IPS-20b (cell line): ENCODE measurements around the gene DUSP5.

Experiments used
- H3K27ac ChIP-seq: one replicate; pipeline ENCODE4 v1.5.1; 2013; ENCODE audit warnings: low read length
- H3K27me3 ChIP-seq: 2 replicates; pipeline ENCODE4 v1.6.1; 2013; ENCODE audit warnings: mild to moderate bottlenecking, low read length, inconsistent platforms; ENCODE audit not compliant: insufficient read depth
- H3K36me3 ChIP-seq: 2 replicates; pipeline ENCODE4 v1.6.1; 2013; ENCODE audit warnings: low read depth, mild to moderate bottlenecking, inconsistent platforms, low read length, moderate library complexity; ENCODE audit not compliant: insufficient read depth
- H3K4me1 ChIP-seq: 2 replicates; pipeline ENCODE4 v1.6.1; 2013; ENCODE audit warnings: mild to moderate bottlenecking, control low read depth, inconsistent platforms, low read length, moderate library complexity; ENCODE audit not compliant: insufficient read depth
- H3K4me3 ChIP-seq: 2 replicates; pipeline ENCODE4 v1.5.1; 2013; ENCODE audit warnings: mild to moderate bottlenecking, low read length, inconsistent platforms
- H3K9ac ChIP-seq: 2 replicates; pipeline ENCODE4 v1.6.1; 2013; ENCODE audit warnings: low read depth, mild to moderate bottlenecking, inconsistent platforms, low read length, moderate library complexity
- H3K9me3 ChIP-seq: 2 replicates; pipeline ENCODE4 v1.6.1; 2013; ENCODE audit warnings: mild to moderate bottlenecking, low read depth, low read length, inconsistent platforms; ENCODE audit not compliant: insufficient read depth

Gene DUSP5

DNA sequence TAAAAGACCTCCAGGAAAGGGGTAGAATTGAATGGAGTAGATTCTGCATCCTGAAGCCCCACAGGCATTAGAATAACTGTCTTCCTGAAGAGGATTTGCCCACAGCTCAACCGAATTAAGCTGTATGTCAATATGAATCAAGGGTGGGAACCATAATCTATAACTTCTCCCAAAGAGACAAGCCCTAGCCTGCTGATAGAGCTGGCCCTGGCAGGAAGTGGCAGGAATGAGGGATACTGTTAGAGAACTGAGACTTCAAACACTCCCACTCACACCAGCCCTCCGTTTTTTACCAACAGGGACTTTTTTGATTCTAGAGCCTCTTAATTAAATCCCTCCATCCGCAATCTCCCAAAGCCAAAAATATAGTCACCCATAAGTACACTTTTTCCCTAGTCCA, 12.2 kb upstream of the DUSP5 start:
- no peak overlapping the region for H3K9ac ChIP-seq
- no peaks in the 10 kb centered on the region for H3K27me3 ChIP-seq
- H3K4me1 ChIP-seq: peaks cover 24% of the 10 kb centered on the region
- no peaks in the 10 kb centered on the region for H3K36me3 ChIP-seq
- no peak overlapping the region for H3K27ac ChIP-seq
- H3K9me3 ChIP-seq: no peaks in the 10 kb centered on the region
- H3K4me3 ChIP-seq: no peak overlapping the region

DNA sequence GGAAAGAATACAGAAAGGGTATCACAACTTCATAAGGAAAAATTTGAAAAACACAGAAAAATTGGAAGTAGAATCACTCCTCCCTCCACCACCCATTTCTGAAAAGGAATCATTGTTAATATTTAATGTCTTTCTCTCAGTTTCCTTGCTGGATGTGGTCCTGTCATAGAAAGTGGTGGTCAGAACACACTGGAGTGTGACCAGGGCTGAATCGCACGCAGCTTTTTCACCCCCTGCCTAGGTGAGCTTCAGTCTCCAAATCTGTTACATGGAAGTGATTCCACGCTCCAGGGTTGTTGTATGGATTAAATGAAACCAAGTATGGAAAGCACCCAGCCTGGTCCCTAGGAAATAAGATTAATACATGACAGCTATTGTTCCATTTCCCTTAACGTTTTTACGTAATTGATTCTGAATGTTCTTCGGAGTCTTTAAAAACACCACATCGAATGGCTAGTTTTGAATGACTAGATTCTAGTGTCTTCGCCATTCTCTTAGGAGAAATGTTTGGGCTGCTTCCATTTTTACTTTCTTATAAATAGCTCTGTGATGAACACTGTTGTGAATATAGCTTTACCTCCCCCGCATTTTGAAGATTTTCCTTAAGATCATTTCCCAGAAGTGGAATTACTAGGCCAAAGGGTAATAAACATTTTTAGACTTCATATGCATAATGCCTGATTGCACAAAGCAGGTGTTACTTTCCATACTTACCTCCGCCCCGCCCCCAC, 10.9 kb upstream of the DUSP5 start:
- Histone ChIP-seq H3K9me3 (no peaks in the 10 kb centered on the region), H3K4me3 (no peak overlapping the region), H3K9ac (peak overlapping the region; percentile 31; the same call in 1 of the 2 replicates), H3K4me1 (peaks cover 24% of the 10 kb centered on the region), H3K27me3 (no peaks in the 10 kb centered on the region), H3K27ac (no peak overlapping the region), H3K36me3 (no peaks in the 10 kb centered on the region)

DNA sequence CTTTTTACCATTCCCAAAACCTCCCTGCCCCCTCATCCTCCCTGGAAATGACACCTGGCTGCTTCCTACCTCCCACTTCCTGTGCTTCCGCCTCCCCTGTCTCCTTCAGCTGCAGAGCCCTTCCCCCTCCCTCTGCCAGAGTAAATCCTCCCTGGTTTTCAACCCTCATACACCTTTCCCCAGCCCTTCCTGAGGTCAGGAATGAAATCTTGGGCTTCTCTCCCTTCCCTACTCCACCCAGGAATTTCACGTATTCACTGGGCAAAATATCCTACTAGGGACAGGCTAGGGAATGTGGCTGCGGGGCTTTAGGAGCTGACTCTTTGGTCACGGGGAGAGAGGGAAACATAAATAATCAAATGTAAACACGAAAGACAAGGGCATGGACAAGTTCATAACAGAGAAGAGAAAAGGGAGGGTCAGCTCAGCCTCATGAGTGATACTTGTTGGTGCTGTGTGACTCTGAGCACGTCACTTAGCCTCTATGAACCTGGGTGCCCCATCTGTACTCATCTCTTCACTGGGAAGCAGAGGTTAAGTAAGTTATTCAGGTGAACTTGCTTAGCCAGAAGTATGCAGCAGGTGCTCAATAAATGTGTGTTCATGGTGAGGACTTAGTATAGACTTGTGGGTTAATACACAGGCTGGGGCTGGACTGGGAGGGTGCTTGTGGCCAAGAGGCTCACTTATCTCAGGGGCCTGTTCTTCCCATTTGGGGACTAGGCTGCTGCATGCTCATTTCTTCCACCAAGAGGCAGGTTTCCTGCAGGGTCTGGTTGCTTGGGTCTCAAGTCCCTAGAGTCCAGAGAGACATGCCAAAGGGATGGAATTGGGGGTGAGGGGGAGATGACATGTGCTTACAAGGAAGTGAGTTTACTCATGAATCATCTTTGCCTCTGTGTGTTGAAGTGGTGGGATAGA, 10.0 kb upstream of the DUSP5 start:
- Histone ChIP-seq H3K36me3 (no peaks in the 10 kb centered on the region), H3K9ac (peak overlapping the region; percentile 31; the same call in 1 of the 2 replicates), H3K4me3 (peak overlapping the region; percentile 0; the same call in 1 of the 2 replicates), H3K4me1 (peaks cover 24% of the 10 kb centered on the region), H3K9me3 (no peaks in the 10 kb centered on the region), H3K27ac (peak overlapping the region; percentile 1), H3K27me3 (no peaks in the 10 kb centered on the region)

DNA sequence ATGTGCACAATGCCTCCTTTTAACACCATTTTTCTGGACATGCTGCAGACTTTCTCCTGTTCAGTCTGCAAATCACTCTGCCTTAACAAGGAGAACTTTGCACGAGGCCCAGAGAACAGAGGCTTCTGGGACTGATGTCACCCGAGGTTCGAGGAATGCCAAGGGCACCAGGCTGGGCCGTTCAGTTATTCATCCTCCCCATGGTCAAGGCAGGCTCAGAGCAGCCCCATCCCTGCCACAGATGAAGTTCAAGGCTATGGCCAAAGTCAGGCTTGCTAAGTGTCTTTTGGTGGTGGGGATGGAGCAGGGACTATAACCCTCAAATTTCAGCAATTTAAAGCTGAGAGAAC, 9.4 kb upstream of the DUSP5 start:
- peaks cover 24% of the 10 kb centered on the region for H3K4me1 ChIP-seq
- no peak overlapping the region for H3K4me3 ChIP-seq
- no peaks in the 10 kb centered on the region for H3K27me3 ChIP-seq
- no peaks in the 10 kb centered on the region for H3K9me3 ChIP-seq
- no peak overlapping the region for H3K27ac ChIP-seq
- H3K36me3 ChIP-seq: no peaks in the 10 kb centered on the region
- no peak overlapping the region for H3K9ac ChIP-seq

DNA sequence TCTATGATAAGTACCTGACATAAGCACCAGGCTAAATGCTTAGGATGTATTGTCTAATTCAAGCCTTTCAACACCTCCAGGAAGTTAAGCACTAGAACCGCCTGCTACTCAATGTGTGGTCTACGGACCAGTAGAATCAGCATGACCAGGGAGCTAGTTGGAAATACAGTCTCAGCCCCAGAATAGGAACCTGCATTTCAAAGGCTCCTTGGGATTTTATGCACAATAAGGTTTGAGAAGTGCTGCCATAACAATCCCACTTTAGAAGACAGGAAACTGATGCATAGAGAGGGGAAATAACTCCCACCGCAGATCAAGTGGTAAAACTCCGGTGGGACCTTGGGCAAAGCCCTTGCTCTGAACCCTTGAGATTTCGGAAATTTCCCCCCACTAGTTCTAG, 8.8 kb upstream of the DUSP5 start:
- Histone ChIP-seq H3K9ac (no peak overlapping the region), H3K9me3 (no peaks in the 10 kb centered on the region), H3K4me3 (no peak overlapping the region), H3K27ac (no peak overlapping the region), H3K4me1 (peaks cover 24% of the 10 kb centered on the region), H3K36me3 (no peaks in the 10 kb centered on the region), H3K27me3 (no peaks in the 10 kb centered on the region)

DNA sequence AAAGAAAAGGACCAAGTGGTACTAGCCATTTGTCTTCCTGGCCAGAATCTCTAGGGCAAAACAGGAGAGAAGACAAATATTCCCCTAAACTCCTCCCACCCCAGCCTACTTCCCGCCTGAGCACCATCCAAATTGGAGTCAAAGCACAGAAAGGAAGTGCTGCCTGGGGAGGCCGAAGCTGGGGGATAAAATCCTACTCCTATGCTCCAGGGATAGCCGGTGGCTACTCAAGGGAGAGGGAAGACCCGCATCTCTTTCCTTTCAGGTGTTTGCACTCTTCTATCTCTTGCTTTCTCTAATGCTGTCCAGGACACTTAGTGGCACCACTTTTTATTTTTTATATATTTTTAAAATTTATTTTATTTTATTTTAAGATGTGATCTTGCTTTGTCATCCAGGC, 7.1 kb upstream of the DUSP5 start:
- no peaks in the 10 kb centered on the region for H3K36me3 ChIP-seq
- no peak overlapping the region for H3K27ac ChIP-seq
- peaks cover 24% of the 10 kb centered on the region for H3K4me1 ChIP-seq
- H3K4me3 ChIP-seq: no peak overlapping the region
- H3K9me3 ChIP-seq: no peaks in the 10 kb centered on the region
- no peak overlapping the region for H3K9ac ChIP-seq
- H3K27me3 ChIP-seq: peaks cover 2% of the 10 kb centered on the region

DNA sequence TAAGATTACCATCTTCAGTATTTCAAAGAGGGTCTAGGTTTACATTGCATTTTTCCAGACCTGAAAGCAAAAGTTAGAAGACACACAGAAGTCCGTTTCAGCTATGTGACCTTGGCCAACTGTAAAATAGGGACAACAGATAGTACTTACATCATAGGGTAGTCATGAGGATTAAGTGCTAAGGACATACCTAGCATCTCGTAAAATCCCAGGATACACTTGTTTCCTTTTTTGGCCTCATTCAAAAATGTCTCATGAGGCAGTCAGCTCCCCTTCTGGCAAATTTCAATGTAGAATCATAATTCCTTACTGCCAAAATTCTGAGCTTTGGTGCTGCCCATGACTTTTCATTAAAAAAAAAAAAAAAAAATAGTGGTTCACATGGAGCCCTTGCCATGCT, 6.4 kb upstream of the DUSP5 start:
- Histone ChIP-seq H3K4me1 (peaks cover 24% of the 10 kb centered on the region), H3K4me3 (no peak overlapping the region), H3K36me3 (no peaks in the 10 kb centered on the region), H3K9me3 (no peaks in the 10 kb centered on the region), H3K9ac (no peak overlapping the region), H3K27me3 (peaks cover 9% of the 10 kb centered on the region), H3K27ac (no peak overlapping the region)

DNA sequence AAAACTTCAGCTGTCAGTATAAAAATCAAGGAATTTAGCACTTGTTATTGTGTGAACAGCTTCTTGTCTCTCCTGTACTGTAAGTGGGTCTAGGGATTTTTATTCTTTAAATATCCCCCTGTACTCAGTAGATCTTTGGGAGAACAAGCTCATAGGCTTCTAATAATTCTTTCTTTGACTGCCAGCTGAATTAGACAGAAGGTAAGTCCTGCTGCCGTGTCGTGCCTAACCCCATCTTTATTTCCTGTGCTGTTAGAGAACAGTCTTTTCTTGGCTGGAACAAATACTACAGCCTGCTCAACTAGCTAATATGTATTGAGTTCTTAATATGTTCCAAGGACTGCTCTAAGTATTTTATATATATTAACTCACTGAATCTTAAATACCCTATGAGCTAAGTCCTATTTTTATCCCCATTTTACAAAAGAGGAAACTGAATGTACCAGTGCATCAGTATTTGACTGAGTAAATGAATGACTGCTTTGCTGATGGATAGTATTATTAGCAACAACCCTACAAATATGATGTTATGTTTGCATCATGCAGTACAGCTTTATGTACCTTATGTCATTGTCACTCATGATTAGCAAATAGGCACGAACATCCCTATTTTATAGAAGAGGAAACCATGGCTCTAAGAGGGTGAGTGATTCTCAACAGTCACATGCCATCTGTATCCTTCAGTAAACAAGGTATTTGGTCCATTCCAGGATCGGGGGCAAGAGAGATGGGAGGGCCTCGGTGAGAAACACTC, 5.5 kb upstream of the DUSP5 start:
- peaks cover 18% of the 10 kb centered on the region for H3K27me3 ChIP-seq
- H3K9me3 ChIP-seq: no peaks in the 10 kb centered on the region
- no peak overlapping the region for H3K9ac ChIP-seq
- no peaks in the 10 kb centered on the region for H3K36me3 ChIP-seq
- H3K4me3 ChIP-seq: no peak overlapping the region
- peaks cover 20% of the 10 kb centered on the region; the same call in 1 of the 2 replicates for H3K4me1 ChIP-seq
- H3K27ac ChIP-seq: no peak overlapping the region

DNA sequence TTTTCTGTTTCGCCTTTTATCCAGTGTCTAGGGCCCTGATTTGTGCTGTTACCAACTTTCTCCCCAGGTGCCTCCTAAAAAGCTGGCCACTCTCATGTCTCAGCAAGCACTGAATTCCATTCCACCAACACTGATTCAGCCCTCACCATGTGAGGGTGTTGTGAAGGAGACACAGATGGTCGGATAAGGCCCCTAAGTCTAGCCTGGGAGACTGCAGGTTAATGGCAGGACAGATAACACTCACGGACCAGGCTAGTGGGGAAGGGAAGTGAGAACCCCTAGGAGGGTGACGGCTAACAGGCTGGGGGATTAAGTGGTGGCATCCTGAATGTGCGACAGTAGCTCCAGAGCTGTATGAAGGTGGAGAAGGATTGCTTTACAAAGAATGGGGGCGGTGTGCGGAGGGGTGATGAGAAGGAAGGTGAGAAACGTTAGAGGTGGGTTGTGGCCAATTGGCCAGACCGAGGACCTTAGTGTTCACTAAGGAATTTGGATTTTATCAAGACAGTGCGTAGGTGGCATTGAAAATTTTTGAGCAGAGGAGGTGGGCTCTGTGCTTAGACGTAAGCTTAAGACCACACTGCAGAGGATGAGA, 3.8 kb upstream of the DUSP5 start:
- no peaks in the 10 kb centered on the region for H3K36me3 ChIP-seq
- H3K4me3 ChIP-seq: no peak overlapping the region
- peaks cover 28% of the 10 kb centered on the region for H3K27me3 ChIP-seq
- H3K4me1 ChIP-seq: peaks cover 5% of the 10 kb centered on the region; the same call in 1 of the 2 replicates
- no peaks in the 10 kb centered on the region for H3K9me3 ChIP-seq
- H3K27ac ChIP-seq: no peak overlapping the region
- H3K9ac ChIP-seq: no peak overlapping the region

DNA sequence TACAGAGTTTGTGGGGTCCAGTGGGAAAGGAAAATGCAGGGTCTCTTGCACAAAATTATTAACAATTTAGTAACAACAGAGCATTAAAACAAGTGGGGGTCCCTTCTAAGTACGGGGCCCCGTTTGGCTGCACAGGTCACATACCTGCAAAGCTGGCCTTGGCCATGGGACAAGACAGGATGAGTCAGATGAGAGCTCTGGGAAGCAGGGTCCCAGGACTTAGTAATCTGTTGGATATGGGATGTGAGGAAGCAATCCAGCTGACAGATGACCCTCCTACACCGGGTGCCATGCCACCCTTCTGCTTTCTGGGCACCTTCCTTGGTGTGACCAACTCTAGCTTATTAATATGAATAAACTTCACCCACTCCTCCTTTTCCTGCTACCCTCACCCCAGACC, 3.2 kb upstream of the DUSP5 start:
- H3K27ac ChIP-seq: no peak overlapping the region
- peaks cover 34% of the 10 kb centered on the region for H3K27me3 ChIP-seq
- peaks cover 4% of the 10 kb centered on the region; the same call in 1 of the 2 replicates for H3K4me1 ChIP-seq
- no peak overlapping the region for H3K4me3 ChIP-seq
- H3K9me3 ChIP-seq: no peaks in the 10 kb centered on the region
- no peaks in the 10 kb centered on the region for H3K36me3 ChIP-seq
- no peak overlapping the region for H3K9ac ChIP-seq
